K562 (cell line): ENCODE results near the gene IL1RN. TPM values are rescaled to one million over a fixed set of nuclear protein-coding genes. Genes with fewer than 3 reads are reported as not detected.

Experiments used
- ATF2 ChIP-seq: sonication (generic); formaldehyde crosslinking; IDR thresholded peaks from 2 replicates; pipeline ENCODE4 v1.8.1; 2022; ENCODE audit warnings: missing genetic modification reagents
- E2F6 ChIP-seq, 2 experiments: IDR thresholded peaks; 2 replicates each; pipeline ENCODE4 v1.6.1; 2011; ENCODE audit warnings: borderline replicate concordance in 1 of 2, control low read depth in 1 of 2, low read depth in 1 of 2, low read length in 1 of 2, mild to moderate bottlenecking in 1 of 2, mixed read lengths in 1 of 2, moderate library complexity in 1 of 2; ENCODE audit not compliant: insufficient read depth in 1 of 2, insufficient read length in 1 of 2, poor library complexity in 1 of 2, severe bottlenecking in 1 of 2; ENCODE audit errors: extremely low read depth in 1 of 2
- EWSR1 ChIP-seq: fragments of 450-650 bp; IDR thresholded peaks from 2 replicates; pipeline ENCODE4 v1.6.1; 2018; ENCODE audit warnings: borderline replicate concordance, mild to moderate bottlenecking, low read depth, moderate library complexity; ENCODE audit not compliant: partially characterized antibody
- HDAC6 ChIP-seq: IDR thresholded peaks from 2 replicates; pipeline ENCODE4 v1.6.1; 2012; ENCODE audit warnings: low read depth, mild to moderate bottlenecking, control low read depth, inconsistent platforms, low read length, moderate library complexity
- L3MBTL2 ChIP-seq: fragments of 450-650 bp; IDR thresholded peaks from 2 replicates; pipeline ENCODE4 v1.6.1; 2016; ENCODE audit warnings: mild to moderate bottlenecking, moderate library complexity
- MAX ChIP-seq: sonication (generic); formaldehyde crosslinking; IDR thresholded peaks from 2 replicates; pipeline ENCODE4 v1.9.0; 2022; ENCODE audit warnings: mild to moderate bottlenecking, missing genetic modification reagents
- MYC ChIP-seq, 2 experiments: fragments of 250-450 bp in 1 of 2; sonication (Bioruptor Pico) in 1 of 2; IDR thresholded peaks; 2 replicates each; pipeline versions ENCODE4 v1.5.1 to v1.6.1; 2012 to 2021; ENCODE audit warnings: low read depth in 2 of 2, borderline replicate concordance in 1 of 2, improper control_type of control experiment in 1 of 2, low read length in 1 of 2, mild to moderate bottlenecking in 1 of 2, moderate library complexity in 1 of 2
- NCOA6 ChIP-seq: fragments of 450-650 bp; IDR thresholded peaks from 2 replicates; pipeline ENCODE4 v1.6.1; 2017; ENCODE audit warnings: mild to moderate bottlenecking
- NFIC ChIP-seq: fragments of 450-650 bp; IDR thresholded peaks from 2 replicates; pipeline ENCODE4 v1.6.1; 2017; ENCODE audit warnings: mild to moderate bottlenecking, inconsistent platforms
- PHF8 ChIP-seq: fragments of 200-600 bp; sonication (generic); IDR thresholded peaks from 2 replicates; pipeline ENCODE4 v1.6.1; 2012; ENCODE audit warnings: mixed run types, mild to moderate bottlenecking, inconsistent platforms, low read length, moderate library complexity, borderline replicate concordance
- PRPF4 ChIP-seq: fragments of 200-400 bp; formaldehyde crosslinking; IDR thresholded peaks from one replicate; pipeline ENCODE4 v1.6.1; 2017; ENCODE audit warnings: low read length, low read depth, mild to moderate bottlenecking; ENCODE audit not compliant: insufficient read depth, poor library complexity, severe bottlenecking
- RBBP5 ChIP-seq: fragments of 200-600 bp; sonication (generic); IDR thresholded peaks from 2 replicates; pipeline ENCODE4 v1.6.1; 2012; ENCODE audit warnings: borderline replicate concordance, mild to moderate bottlenecking, low read length, control low read depth, inconsistent platforms; ENCODE audit not compliant: insufficient read depth, poor library complexity, severe bottlenecking
- TAF1 ChIP-seq: IDR thresholded peaks from 2 replicates; pipeline ENCODE4 v1.6.1; 2011; ENCODE audit warnings: mild to moderate bottlenecking, low read length, moderate library complexity; ENCODE audit not compliant: insufficient read depth, control insufficient read depth, severe bottlenecking; ENCODE audit errors: extremely low read depth
- VEZF1 ChIP-seq: fragments of 200-800 bp; sonication (Bioruptor generic); IDR thresholded peaks from 2 replicates; pipeline ENCODE4 v1.6.1; 2017; ENCODE audit warnings: missing genetic modification characterization, missing compliant biosample characterization
- ZFX ChIP-seq: sonication (generic); formaldehyde crosslinking; IDR thresholded peaks from 2 replicates; pipeline ENCODE4 v1.8.0; 2022; ENCODE audit warnings: mild to moderate bottlenecking, missing genetic modification reagents, moderate library complexity
- polyA plus RNA-seq, 8 experiments: library from polyadenylated mRNA; depleted of rRNA in 4 of 8; stranded (reverse) in 5 of 8; unstranded in 3 of 8; fragments of >200 nt; fragmentation: Nextera tagmentation in 2 of 8; fragmentation: Illumina TruSeq in 1 of 8; extraction: Ambion mirVana in 2 of 8; extraction: Trizol in 1 of 8; gene quantifications; 2 replicates each; pipeline versions ENCODE4 v1.2.1 to v1.2.3, GENCODE V29; 2011 to 2014; ENCODE audit warnings: inconsistent platforms in 1 of 8, missing spikeins in 1 of 8
- total RNA-seq, 7 experiments: library from RNA; depleted of rRNA in 6 of 7; stranded (reverse); fragments of >200 nt in 6 of 7; fragmentation: Illumina TruSeq in 2 of 7; extraction: Trizol in 2 of 7; gene quantifications; 2 replicates each; pipeline versions ENCODE4 v1.2.1 to v1.2.3, GENCODE V29; 2011 to 2021; ENCODE audit warnings: low replicate concordance in 1 of 7

IL1RN gene
- total and polyA plus RNA-seq, 9 of the 15 experiments (the other 6 are each of a cell fraction or from before 2014, with no cell fraction given) = 0.13 TPM; not detected in 8

DNA sequence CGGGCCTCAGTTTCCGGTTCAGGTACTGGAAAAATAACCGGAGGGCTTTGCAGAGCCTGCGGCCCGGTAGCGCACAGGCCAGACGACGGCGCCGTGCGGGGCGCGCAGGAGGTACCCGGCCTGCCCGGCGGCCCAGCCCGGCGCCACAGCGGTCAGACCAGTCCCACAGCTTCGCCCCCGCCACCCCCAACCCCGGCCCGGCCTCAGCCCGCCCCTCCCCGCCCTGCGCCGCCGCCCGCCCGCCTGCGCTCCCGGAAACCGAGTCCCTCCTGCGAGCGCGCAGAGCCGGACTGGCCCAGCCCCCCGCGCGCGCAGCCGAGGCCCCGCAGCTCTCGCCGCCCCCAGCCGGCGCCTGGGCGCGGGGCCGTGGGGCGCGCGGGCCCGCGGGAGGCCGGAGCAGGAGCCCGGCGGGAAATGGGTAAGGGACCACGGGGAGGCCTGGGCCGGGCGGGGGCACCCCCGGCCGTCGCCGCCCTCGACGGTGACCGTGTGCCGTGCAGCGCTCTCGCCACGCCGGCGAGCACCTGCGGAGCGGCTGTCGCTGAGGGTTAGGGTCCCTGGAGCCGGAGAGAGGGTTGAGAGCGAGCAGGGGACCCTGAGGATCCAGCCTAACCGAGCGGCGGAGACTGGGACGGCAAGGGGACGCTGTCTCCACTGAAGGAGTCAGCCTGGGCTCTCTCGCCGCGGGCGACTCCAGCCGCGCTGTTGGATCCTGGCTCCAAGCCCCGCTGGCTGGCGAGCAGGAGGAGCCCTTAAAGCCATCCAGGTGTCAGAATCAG is 29.9 kb downstream of the IL1RN start (continued):
- TF ChIP-seq VEZF1 (CRISPR knock-in tag) (peak; percentile 45), RBBP5 (peak; percentile 33), TAF1 (peak; percentile 11), NCOA6 (peak; percentile 60), MYC (IDR thresholded peaks at IDR 0.05; ENCODE audit: low read depth, low read length) (no peak), MYC (CRISPR knock-in tag; IDR thresholded peaks at IDR 0.05; ENCODE audit: borderline replicate concordance, low read depth) (no peak), L3MBTL2 (peak; percentile 68), ATF2 (CRISPR knock-in tag) (no peak), ZFX (CRISPR knock-in tag) (peak; percentile 66), EWSR1 (no peak), E2F6 (IDR thresholded peaks at IDR 0.05; ENCODE audit: borderline replicate concordance in 1 of 2, extremely low read depth in 1 of 2, insufficient read depth in 1 of 2, insufficient read length in 1 of 2, low read depth in 1 of 2, low read length in 1 of 2, poor library complexity in 1 of 2, severe bottlenecking in 1 of 2) (peak; percentile 34 to 62), MAX (CRISPR knock-in tag) (0 out of 2 replicates have a peak, but pooled peaks have one; percentile 42), NFIC (0 out of 2 replicates have a peak, but pooled peaks have one; percentile 13), PHF8 (peak; percentile 55; the same call in 1 of the 2 replicates), PRPF4 (no peak), HDAC6 (0 out of 2 replicates have a peak, but pooled peaks have one; percentile 49)
